ENCODE measurements around the gene ABCG4.

GRCh38 chr11:119157063-119157462 lies 8.2 kb downstream of the ABCG4 start:
- TF ChIP-seq CTCF (IDR thresholded peaks at IDR 0.05) = no peak
- TF ChIP-seq POLR2AphosphoS5 (IDR thresholded peaks at IDR 0.05) = no peak
- TF ChIP-seq POLR2A (IDR thresholded peaks at IDR 0.05; ENCODE audit: low read depth) = no peak
